Kidney (tissue), 14 donors: ENCODE results near the gene MEI1. TPM values are rescaled to one million over a fixed set of nuclear protein-coding genes. Genes with fewer than 3 reads are reported as not detected.

Source experiments
- DNase-seq, 5 donors: peaks; one replicate each; pipeline ENCODE4 v3.0.0-alpha.2; 2013 to 2020
- FAIRE-seq: peaks from 2 replicates; lab custom pipeline; 2012; peaks lifted over from hg19 to GRCh38; lab: Jason Lieb, UNC
- H3K27ac ChIP-seq, 2 donors: one replicate each; pipeline ENCODE4 v1.7.0; 2013; ENCODE audit warnings: low read depth in 2 of 2, low read length in 2 of 2, inconsistent platforms in 1 of 2
- H3K27me3 ChIP-seq: one replicate; pipeline ENCODE4 v1.7.1; 2013; ENCODE audit warnings: low read length, inconsistent platforms; ENCODE audit not compliant: control insufficient read depth, insufficient read depth
- H3K36me3 ChIP-seq, 3 donors: one replicate each; pipeline versions ENCODE4 v1.7.0 to v1.7.1; 2013; ENCODE audit warnings: low read length in 3 of 3, control low read depth in 1 of 3, inconsistent platforms in 1 of 3; ENCODE audit not compliant: insufficient read depth in 3 of 3, control insufficient read depth in 2 of 3
- H3K4me1 ChIP-seq, 3 donors: one replicate each; pipeline versions ENCODE4 v1.7.0 to v1.7.1; 2013; ENCODE audit warnings: low read length in 3 of 3, inconsistent platforms in 1 of 3, low read depth in 1 of 3; ENCODE audit not compliant: control insufficient read depth in 2 of 3, insufficient read depth in 2 of 3
- H3K4me3 ChIP-seq, 3 donors: one replicate each; pipeline versions ENCODE4 v1.7.0 to v1.8.1; 2013; ENCODE audit warnings: low read length in 3 of 3, control low read depth in 1 of 3, inconsistent platforms in 1 of 3
- H3K9ac ChIP-seq, 3 donors: one replicate each; pipeline versions ENCODE4 v1.7.0 to v1.7.1; 2013; ENCODE audit warnings: low read length in 3 of 3, control low read depth in 1 of 3, inconsistent platforms in 1 of 3
- H3K9me3 ChIP-seq, 3 donors: one replicate each; pipeline versions ENCODE4 v1.7.0 to v1.7.1; 2013; ENCODE audit warnings: low read length in 3 of 3, control low read depth in 1 of 3, inconsistent platforms in 1 of 3; ENCODE audit not compliant: control insufficient read depth in 2 of 3, insufficient read depth in 1 of 3
- intact Hi-C: fragments of 100-400 bp; cut with DNase I; formaldehyde crosslinking; loops from one replicate; pipeline ENCODE4 v1.11.1; 2022
- polyA plus RNA-seq: library from polyadenylated mRNA; stranded (reverse); fragments of 350-450 nt; fragmentation: Illumina TruSeq; extraction: RNeasy Lipid Tissue Mini Kit (QIAGEN cat#74804); gene quantifications from one replicate; pipeline ENCODE4 v1.2.3, GENCODE V29; 2014; ENCODE audit warnings: low read depth, low replicate concordance; ENCODE audit not compliant: insufficient read depth
- total RNA-seq: library from RNA; stranded (reverse); fragmentation: NEBNext Ultra II Directional; extraction: Animal tissue kit (Norgen Biotek cat#: 25700); gene quantifications from one replicate; pipeline ENCODE4 v1.2.1, GENCODE V29; 2021
- TF ChIP-seq, protein P1 (sequence below): IDR thresholded peaks from 3 replicates; pipeline ENCODE4 v1.5.1; 2012; ENCODE audit warnings: mild to moderate bottlenecking, moderate library complexity, borderline replicate concordance; ENCODE audit not compliant: insufficient read depth; ENCODE audit errors: extremely low read depth
- donor health status: control.
- donor health status: control.
- donor health status: control.
- donor health status: control.
- donor health status: control.
- donor health status: DM: yes; HTN: yes; CAD: no.
- donor health status: Normal renal cell carcinoma (clear cell type).

Gene MEI1
- total and polyA plus RNA-seq, 2 donors from 2014 or later = 2.4 to 14.6 TPM

DNA sequence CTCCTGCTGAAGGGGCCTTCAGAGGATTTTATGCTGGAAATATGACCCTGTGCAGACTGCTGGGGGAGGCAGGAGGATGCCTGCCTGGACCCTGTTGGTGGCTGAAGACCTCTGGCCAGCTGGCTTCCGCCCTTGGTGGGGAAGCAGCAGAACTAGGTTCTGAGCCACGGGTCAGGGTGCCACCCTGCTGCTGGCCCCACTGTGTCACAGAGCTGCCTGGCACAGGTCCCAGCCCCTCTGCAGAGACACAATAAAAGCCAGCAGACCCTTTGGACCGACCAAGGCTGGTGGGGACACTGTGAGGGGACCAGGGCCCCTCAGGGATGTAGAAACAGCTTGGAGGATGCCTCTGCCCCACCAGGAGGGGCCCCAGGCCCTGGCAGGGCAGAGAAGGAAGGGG, 126.7 kb downstream of the MEI1 start:
- H3K36me3 ChIP-seq = no peaks in the 10 kb centered on the region
- peak overlapping the region in 1 of 3 donors; percentile 30 for H3K9ac ChIP-seq
- no peak for FAIRE-seq
- TF ChIP-seq, protein P1, sequence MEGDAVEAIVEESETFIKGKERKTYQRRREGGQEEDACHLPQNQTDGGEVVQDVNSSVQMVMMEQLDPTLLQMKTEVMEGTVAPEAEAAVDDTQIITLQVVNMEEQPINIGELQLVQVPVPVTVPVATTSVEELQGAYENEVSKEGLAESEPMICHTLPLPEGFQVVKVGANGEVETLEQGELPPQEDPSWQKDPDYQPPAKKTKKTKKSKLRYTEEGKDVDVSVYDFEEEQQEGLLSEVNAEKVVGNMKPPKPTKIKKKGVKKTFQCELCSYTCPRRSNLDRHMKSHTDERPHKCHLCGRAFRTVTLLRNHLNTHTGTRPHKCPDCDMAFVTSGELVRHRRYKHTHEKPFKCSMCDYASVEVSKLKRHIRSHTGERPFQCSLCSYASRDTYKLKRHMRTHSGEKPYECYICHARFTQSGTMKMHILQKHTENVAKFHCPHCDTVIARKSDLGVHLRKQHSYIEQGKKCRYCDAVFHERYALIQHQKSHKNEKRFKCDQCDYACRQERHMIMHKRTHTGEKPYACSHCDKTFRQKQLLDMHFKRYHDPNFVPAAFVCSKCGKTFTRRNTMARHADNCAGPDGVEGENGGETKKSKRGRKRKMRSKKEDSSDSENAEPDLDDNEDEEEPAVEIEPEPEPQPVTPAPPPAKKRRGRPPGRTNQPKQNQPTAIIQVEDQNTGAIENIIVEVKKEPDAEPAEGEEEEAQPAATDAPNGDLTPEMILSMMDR = no peak
- intact Hi-C loops = no loop called here
- peak overlapping the region; percentile 3 to 45 for H3K27ac ChIP-seq
- no peaks in the 10 kb centered on the region for H3K27me3 ChIP-seq
- DNase-seq = peak in 2 of 5 donors; percentile 26 to 27
- H3K9me3 ChIP-seq = no peaks in the 10 kb centered on the region
- H3K4me1 ChIP-seq = peaks cover 0 to 16% (median 13%) of the 10 kb centered on the region in 3 donors
- no peak overlapping the region for H3K4me3 ChIP-seq

DNA sequence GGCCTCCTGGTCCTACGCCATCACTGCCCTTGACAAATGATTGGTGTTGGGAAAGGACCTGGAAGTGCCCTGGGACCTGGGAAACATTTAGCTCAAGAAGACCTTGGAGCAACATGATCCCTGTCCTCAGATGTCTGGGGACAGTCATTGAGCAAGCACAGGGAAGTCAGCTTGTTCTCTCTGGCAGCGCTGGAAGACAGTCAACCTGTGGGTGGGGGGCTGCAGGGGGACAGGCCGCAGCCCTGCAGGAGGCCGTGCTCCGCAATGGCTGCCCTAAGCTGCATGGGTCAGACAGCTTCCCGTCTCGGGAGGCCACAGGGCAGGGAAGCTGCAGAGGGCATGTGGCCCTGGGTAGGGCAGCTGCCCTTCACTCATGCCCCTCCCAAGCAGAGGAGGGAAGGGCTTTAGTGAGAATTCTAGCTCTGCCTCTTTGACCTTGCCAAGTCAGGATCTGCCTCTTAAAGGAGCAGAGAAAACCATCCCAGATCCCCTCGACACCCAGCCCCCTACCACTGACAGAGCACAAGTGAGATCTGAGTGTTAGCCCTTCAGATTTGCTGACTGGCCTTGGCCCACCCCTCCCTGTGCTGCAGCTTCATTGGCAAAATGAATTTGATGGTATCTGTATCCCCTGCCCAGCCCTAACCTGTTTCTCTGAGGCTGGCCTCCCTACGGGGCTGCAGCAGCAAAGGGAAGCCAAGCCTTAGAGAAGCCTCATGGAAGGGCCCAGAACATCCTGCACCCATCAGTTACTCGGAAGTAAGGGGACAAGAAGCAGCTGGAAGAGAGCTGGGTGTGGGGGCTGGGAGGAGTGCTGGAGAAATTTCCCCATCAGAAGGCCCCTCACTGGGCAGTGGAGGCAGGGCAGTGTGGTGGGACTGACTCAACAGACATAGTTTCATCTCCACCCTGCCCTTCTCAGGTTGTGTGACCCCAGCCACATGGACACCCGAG, 127.4 kb downstream of the MEI1 start:
- intact Hi-C loops = no loop called here
- no peak for FAIRE-seq
- Histone ChIP-seq H3K9ac (peak overlapping the region in 1 of 3 donors; percentile 49), H3K36me3 (no peaks in the 10 kb centered on the region), H3K4me1 (peaks cover 0 to 16% (median 13%) of the 10 kb centered on the region in 3 donors), H3K27me3 (no peaks in the 10 kb centered on the region), H3K27ac (peak overlapping the region; percentile 3 to 45), H3K9me3 (no peaks in the 10 kb centered on the region), H3K4me3 (no peak overlapping the region)
- TF ChIP-seq, protein P1 = no peak
- peak in 4 of 5 donors; percentile 33 to 69 (median 48) for DNase-seq

- no peak for DNase-seq
- intact Hi-C loops = no loop called here
Measured at GRCh38 chr22:41827671-41828070, 128.4 kb downstream of the MEI1 start.

More at GRCh38 chr22:41827671-41828070, 128.4 kb downstream of the MEI1 start:
- Histone ChIP-seq H3K27me3 (no peaks in the 10 kb centered on the region), H3K27ac (peak overlapping the region in 1 of 2 donors; percentile 37), H3K4me3 (no peak overlapping the region), H3K9ac (no peak overlapping the region), H3K36me3 (no peaks in the 10 kb centered on the region), H3K4me1 (peaks cover 0 to 16% (median 13%) of the 10 kb centered on the region in 3 donors), H3K9me3 (no peaks in the 10 kb centered on the region)
- no peak for FAIRE-seq
- TF ChIP-seq, protein P1 = no peak
